Astrocyte of the spinal cord (primary cell): Measurements from ENCODE around the gene PADI4.

ENCODE experiments used
- DNase-seq: peaks from one replicate; pipeline ENCODE4 v3.0.0; 2011; ENCODE audit warnings: low read depth, low spot score
- H3K4me3 ChIP-seq: 2 replicates; pipeline ENCODE4 v1.5.1; 2011; ENCODE audit warnings: low read depth, mild to moderate bottlenecking, low read length, moderate library complexity
- CTCF ChIP-seq: IDR thresholded peaks from 2 replicates; pipeline ENCODE4 v1.5.1; 2012; ENCODE audit warnings: low read depth, mild to moderate bottlenecking, low read length, inconsistent platforms
- in situ Hi-C: cut with HindIII; loops from 2 replicates; pipeline ENCODE4 v1.10.0; 2017; ENCODE audit warnings: low sequenced_read_pairs

The PADI4 gene

GRCh38 chr1:17352419-17352909, 44.5 kb downstream of the PADI4 start:
- no peak for DNase-seq
- TF ChIP-seq CTCF: no peak
- in situ Hi-C loops: no loop called here
- no peak overlapping the region for H3K4me3 ChIP-seq

- in situ Hi-C loops: no loop called here
- no peak for TF ChIP-seq CTCF
- DNase-seq: no peak
- H3K4me3 ChIP-seq: no peak overlapping the region
Observed at GRCh38 chr1:17355898-17356297, 47.9 kb downstream of the PADI4 start.

GRCh38 chr1:17356387-17357026, 48.5 kb downstream of the PADI4 start:
- H3K4me3 ChIP-seq: no peak overlapping the region
- TF ChIP-seq CTCF: no peak
- no peak for DNase-seq
- in situ Hi-C loops: no loop called here

- DNase-seq: no peak
- TF ChIP-seq CTCF: no peak
- no peak overlapping the region for H3K4me3 ChIP-seq
- in situ Hi-C loops: no loop called here
Observed at GRCh38 chr1:17358557-17358956, 50.6 kb downstream of the PADI4 start.

GRCh38 chr1:17359031-17359430, 51.0 kb downstream of the PADI4 start:
- DNase-seq: no peak
- no peak for TF ChIP-seq CTCF
- no peak overlapping the region for H3K4me3 ChIP-seq
- in situ Hi-C loops: no loop called here

GRCh38 chr1:17359808-17360207, 51.8 kb downstream of the PADI4 start:
- no peak overlapping the region for H3K4me3 ChIP-seq
- in situ Hi-C loops: no loop called here
- no peak for DNase-seq
- TF ChIP-seq CTCF: no peak
